UCSD-AML1 (cell line): ENCODE results near the gene SPATA17.
"Not testable (repeated sequence)": the region's sequence is repeated elsewhere in the genome, so short reads cannot be mapped to it uniquely, and the experiment has no call there.

Source experiments
- DNase-seq: peaks from one replicate; lab custom pipeline; 2025; ENCODE audit not compliant: unreplicated experiment; lab: John Stamatoyannopoulos, UW

SPATA17 gene

DNA sequence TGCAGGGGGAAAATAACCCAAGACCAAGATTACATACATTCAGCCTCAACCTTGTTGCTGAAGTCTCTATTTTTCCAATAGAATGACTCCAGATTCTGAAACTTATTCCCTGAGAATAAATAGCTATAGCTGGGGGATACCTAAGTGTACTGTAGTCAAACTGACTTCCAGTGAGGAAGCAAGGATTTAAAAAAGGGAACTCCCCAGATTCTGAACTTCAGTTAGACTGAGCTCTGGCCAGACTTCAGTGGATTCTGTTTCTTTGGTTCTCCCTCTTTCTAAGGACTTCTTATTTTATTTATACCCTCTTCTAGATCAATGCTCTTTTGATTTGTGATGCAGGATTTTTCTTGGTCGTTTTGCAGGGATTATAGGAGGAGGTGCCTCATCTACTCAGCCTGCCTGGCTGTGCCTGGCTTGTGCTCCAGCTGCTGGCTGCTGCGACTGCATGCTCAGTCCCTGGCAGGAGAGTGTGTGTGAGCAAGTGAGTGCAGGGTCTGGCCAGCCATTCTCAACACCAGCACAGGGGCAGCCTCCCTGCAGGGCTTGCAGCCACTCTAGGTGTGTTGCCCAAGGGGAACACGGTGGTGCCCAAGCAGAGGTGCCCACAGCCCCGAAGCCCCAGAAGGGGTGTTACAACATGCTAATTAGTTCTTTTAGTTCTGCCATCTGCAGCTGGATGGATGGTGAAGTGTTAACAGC lies 43.0 kb downstream of the SPATA17 start:
- no peak for DNase-seq

DNA sequence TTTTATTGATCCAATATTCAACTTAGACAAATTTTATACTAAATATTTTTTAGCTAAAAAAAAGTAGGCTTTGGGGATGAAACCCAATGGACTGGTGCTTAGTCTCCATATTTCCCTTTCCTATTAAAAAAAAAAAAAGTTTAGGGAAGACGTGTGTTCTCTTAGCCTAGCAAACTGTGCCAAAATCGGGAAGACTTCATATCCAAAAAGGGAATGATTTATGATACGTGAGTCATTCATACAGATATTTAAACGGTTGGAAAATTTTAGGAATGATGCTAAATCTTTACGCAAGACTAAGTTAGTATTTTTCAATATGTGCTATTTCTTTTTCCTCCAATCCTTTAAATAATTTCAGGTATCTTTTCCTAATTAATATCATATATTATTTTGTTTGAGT lies 50.7 kb downstream of the SPATA17 start:
- no peak for DNase-seq

DNA sequence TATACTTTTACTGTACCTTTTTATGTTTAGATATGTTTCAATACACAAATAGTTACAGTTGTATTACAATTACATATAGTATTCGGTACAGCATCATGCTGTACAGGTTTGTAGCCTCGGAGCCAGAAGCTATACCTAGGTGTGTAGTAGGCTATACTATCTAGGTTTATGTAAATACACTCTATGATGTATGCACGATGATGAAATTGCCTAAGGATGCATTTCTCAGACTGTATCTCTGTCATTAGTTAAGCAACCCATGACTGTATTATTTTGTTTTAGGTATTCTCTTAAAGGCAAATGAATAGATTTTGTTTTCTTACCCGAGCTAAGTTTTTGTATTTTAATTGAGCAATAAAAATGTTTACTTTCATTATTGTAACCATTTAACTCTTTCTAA lies 56.4 kb downstream of the SPATA17 start:
- DNase-seq, result no peak

DNA sequence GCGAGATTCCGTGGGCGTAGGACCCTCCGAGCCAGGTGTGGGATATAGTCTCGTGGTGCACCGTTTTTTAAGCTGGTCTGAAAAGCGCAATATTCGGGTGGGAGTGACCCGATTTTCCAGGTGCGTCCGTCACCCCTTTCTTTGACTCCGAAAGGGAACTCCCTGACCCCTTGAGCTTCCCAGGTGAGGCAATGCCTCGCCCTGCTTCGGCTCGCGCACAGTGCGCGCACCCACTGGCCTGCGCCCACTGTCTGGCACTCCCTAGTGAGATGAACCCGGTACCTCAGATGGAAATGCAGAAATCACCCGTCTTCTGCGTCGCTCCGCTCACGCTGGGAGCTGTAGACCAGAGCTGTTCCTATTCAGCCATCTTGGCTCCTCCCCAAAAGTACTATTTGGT lies 65.0 kb downstream of the SPATA17 start:
- not testable (repeated sequence) for DNase-seq

DNA sequence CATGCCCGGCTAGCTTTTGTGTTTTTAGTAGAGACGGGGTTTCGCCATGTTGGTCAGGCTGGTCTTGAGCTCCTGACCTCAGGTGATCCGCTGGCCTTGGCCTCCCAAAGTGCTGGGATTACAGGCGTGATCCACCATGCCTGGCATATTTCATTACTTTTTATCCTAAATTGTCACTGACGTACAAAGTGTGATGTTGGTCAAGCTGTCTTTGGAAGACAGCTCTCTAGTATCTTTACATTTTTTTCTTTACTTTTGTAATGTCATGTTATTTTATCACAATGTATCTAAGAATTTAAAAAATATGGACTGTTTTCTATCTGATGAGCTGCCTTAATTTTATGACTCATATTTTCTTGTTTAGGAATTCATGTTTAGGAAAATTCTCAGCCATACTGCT lies 72.2 kb downstream of the SPATA17 start:
- no peak for DNase-seq

DNA sequence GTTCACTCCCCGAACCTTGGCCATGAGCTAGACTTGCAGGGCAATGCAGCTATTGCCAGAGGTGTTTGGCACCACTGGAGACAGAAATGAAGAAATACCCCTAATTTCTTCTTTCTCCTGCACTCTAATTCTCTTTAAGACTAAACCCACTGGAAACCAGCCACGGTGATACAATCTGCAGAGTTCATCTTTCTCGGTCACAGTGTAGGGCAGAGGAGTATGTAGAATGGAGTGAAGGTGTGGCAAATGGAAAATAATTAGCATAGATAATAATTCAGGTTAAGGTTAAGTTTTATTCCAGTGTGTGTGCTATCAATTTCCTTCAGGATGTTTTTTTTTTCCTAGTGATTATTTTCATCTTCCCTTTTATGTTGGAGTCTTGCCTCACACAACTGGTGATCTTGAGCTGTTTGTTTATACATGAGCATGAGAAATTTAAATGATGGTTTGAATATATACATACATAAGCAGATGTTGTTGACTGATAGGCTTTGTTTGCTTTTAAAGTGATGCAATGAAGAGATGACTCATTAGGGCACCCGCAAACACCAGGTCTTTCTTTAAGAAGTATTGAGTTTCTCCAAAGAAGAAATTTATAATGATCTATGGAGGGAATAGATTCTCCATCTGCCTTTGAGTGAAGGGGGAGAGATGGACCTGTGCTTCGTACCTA lies 81.9 kb downstream of the SPATA17 start:
- no peak for DNase-seq

DNA sequence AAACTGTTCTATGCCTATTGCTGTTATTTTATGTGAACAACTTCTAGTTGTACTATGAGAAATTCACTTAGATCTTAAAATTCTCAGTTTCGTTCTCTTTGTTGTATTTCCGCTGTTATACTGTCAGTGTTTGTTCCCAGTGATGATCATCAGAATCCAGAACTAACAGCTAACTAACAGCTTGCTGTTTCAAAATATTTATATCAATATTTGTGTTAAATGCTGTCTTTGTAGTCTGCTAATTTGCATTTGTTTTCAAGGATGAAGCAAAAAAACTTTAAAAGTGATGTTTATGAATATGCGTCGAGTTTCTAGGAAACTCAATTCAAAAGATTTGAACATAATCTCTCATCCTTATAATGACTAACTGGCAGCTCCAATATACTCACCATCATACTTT lies 84.5 kb downstream of the SPATA17 start:
- no peak for DNase-seq

DNA sequence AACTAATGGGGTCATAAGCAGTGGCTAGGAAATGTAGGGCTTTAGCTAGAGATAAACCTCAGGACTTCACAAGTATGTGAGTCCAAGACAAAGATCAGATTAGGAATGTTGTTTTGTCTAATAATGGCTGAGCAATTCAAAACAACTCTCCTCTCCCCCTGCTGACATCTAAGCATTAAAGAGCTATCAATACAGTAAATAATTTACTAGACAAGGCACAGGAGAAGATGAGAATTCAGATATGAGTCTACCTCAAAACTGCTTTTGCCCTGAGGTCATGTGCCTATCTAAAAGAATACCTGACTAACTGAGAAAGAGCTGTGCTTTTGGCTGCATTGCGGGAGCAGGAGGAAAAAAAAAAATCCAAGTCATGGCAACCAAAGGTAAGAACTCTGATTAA lies 86.8 kb downstream of the SPATA17 start:
- DNase-seq, result no peak

DNA sequence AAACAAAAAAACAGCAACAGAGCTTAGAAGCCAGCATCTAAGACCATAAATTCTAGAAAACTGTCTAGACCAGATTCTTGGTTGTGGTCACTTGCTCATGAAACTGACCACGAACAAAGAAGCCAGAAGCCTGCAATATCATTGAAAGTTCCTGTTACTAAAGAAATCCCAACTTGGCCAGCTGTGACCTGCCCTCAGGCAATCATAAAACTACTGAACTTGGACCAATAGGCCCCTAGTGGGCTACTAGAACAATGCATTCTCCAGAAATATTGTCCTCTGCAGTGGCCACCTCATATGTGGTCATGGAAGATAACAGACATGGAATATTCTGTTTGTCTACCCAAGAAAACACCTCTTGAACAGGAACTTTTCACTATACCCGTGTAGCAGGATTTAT lies 87.7 kb downstream of the SPATA17 start:
- DNase-seq, result no peak

DNA sequence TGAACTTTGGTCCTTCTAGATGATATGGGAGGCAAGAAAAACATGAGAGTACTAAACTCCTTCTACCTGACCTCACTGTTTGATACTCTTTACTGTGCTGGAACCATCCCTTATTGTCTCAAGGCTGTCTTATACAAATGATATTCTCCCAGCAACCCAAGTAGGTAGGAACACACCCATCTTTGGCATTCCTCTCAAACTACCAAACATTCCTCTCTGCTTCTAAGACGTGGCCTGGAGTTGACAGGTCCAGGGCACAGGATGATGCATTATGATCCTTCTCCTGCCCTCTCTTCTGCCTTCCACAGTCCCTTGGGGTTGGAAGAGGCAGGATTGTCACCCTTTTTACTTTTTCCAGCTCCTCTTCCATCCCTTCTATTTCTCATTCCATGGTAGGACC lies 90.5 kb downstream of the SPATA17 start:
- DNase-seq, result no peak

DNA sequence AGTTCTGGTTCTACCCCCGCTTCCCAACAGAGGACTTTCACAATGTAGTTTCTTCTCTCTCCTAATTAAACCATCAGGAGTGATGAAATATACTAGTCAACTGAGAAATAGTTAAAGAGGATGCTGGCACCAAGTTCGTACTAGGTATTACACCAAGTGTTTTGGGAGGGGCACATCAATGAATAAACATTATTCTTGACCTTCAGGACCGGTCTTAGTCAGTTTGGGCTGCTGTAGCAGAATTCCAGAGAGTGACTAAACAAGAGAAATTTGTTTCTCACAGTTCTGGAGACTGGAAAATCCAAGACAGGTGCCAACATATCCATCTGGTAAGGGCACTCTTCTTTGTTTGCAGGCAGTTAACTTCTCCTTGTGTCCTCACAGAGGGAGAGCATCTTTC lies 103.8 kb downstream of the SPATA17 start:
- no peak for DNase-seq

DNA sequence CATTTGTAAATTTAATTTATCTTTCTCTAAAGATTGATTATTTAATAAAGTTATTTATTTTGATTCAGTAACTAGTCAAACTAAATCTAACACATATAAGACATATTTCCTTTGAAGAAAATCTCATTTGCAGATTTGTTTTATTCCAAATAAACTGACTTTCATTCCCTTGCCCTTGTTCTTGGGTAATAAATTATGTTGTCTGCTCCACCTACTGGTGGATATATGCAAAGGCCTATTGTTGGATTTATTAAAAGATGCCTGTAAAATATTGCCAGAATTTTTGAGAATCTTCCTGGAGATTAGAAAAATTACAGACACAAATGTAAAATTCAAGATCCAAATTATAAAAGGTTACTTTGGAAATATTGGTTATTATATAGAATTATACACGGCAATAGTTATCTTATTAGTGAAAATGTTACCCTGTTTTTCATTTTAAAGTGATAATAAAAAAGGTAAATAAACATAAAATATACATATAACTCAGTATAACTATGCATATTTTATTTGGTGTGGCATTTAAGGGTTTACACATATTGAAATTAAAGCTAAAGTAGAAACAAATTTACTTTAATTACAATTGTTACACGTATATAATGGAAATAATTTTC lies 116.1 kb downstream of the SPATA17 start:
- no peak for DNase-seq

DNA sequence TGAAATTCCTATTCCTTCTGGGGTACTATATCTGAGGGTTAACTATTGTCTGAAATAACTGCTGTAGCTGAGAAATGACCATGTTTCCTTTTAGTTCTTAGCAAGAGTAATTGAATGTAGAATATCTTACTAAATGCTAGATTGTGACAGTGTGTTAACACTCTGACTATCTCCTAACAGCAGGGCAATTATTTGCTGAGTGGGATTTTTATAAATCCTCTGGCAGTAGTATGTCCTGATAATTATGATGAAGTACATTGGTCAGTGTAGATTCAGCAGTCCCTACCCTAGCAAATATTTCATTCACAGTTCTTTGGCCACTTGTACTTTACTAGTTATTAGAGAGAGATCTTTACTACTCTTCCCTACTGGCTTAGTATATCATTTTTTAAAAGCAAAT lies 138.6 kb downstream of the SPATA17 start:
- DNase-seq, result no peak

DNA sequence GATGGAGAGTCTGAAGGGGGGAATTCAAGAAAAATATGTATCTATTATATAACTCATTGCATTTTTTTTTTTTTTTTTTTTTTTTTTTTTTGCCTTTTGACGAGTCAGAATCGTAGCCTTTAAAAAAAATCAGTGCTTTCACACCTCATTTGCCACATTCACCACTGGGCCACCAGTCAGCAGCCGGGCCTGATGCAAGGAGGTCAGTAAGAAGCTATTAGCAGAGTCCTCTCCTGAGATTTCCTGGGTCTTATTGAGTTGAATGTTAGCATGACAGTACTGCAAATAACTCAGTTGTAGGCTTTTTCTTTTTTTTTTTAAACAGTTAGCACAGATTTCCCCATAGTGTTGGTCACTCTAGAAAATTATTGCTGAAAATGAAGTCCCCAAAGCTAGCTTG lies 139.8 kb downstream of the SPATA17 start:
- no peak for DNase-seq

DNA sequence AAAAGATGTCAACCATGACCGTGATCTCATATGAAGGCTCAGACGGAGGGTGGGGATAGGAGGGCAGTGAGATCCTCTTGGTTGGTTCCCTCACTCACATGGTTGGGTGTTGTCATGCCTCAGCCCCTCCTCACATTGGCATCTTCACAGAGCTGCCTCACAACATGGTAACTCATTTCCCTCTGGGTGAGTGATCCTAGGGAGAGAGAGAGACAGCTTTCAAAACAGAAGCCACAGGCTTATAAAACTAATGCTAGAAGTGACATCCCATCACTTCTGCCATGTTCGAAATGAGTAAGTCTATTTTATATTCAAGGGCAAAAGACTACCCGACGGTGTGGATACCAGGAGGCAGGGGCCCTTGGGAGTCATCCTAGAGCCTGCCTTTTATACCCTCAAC lies 145.5 kb downstream of the SPATA17 start:
- no peak for DNase-seq

DNA sequence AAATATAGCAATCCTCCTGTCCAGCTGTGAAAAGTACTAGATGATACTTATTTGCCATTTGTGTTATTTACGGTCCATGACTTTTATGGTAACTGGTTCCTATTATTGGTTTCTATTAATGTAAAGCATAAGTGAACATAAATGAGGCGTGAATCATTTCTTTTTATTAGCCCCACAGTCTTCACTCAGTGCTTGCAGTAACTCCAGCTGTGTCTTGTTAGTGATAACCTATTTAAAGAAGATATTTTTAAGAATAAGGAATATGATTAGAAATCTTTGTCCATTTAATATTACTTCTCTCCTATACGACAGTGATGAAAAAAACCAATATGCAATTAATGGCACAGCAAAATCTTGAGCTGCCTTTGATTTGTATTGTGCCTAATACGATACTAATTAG lies 149.9 kb downstream of the SPATA17 start:
- no peak for DNase-seq

DNA sequence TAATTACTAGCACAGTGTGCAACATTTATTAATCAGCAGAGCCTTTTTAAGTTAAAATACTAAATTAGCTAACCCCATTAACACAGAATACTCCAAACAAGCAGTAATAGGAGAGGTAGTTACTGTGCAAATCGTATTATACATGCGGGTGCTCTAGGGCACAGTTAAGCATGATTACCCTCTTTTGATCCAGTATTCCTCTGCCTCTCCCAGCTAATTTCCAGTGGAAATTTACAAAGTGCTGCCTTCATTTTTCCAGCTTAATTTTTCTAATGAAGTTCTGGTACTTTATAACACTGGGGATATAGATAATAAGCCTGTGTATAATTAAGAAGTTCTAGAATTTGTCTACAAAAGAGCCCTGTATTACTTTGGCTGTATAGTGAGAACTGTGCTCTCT lies 159.9 kb downstream of the SPATA17 start:
- no peak for DNase-seq

DNA sequence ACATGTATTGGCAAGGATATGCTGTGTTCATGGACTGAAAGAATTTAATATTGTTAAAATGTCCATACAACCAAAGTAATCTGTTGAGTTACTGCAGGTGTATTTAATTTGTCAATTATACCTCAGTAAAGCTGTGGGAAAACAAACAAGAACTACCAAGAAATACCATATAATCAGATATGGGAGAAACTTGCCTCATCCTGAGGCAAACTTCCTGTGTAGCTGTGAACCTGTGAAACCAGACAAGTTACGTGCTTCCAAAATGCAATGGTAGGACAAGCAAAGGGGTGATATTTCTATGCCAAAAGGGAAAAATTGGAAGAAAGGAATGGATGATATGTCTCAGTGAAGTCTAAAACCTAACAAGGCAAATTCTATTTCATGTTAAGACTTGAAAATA lies 174.6 kb downstream of the SPATA17 start:
- DNase-seq, result no peak

DNA sequence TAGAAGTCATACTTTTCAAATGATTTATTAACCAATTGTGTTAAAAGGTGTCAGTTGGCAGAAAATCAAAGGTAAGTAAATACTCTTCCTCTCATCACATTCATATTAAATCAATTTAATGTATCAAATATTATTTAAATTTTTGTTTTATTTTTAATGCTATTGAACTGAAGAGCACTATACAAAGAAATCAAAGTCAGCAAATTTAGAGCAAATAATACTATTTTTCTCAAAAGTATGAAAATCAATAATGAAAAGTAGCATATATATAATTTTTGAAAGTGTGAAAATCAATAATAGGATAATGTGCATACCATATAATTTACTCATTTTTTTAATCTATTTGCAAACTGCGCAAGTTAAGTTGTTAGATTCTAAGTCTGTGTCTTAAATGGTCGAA lies 181.0 kb downstream of the SPATA17 start:
- DNase-seq, result no peak

DNA sequence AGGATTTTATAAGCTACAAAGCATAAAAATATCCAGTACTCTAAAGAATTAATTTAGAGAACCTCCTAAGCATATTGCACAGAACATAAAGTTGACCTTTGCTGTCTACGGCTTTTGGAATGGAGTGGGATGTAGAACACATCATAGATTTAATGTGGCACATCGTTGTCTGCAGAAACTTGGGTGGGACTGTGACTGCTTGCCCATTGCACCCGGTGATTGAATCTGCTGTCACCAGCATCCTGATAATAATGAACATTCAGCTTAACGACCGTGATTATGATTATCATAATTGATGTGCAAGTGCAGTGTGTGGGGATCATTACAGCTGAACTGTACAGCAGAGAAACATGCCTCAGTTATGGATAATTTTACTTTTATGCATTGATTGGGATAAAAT lies 181.9 kb downstream of the SPATA17 start:
- DNase-seq, result no peak

DNA sequence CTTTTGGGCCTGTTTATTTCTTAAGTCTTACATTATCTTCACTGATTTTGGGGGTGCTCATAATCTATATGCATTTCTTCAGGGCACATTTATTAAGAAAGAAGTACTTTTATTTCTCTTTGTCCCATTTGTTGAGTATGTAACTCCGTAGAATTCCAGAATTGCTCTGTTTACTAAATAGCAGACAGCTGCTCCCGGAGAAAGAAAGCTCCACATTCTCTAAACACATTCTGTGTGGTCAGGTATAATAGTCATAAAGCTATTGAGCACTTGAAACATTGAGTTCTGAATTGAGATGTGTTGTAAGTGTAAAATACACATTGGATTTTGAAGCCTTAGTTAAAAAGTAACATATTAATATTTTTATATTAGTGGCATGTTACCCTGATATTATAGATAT lies 206.5 kb downstream of the SPATA17 start:
- DNase-seq, result no peak

DNA sequence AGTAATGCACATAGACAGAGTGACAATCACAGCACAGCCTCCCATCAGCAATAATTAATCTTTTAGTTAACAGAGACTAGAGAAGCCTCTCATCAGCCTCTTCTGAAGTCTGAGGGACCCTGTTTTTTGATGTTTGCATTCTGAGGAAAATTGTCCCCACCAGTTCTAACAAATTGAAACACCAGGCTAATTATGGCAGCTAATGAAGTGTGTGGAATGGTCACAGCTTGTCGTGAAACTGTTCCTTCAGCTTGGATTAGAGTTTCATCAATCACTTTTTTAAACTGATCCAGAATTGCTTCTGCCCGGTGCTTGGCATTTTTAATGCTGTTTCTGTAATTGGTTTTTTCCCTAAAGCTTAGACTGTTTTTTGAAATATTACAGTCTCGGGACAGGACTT lies 208.0 kb downstream of the SPATA17 start:
- no peak for DNase-seq

DNA sequence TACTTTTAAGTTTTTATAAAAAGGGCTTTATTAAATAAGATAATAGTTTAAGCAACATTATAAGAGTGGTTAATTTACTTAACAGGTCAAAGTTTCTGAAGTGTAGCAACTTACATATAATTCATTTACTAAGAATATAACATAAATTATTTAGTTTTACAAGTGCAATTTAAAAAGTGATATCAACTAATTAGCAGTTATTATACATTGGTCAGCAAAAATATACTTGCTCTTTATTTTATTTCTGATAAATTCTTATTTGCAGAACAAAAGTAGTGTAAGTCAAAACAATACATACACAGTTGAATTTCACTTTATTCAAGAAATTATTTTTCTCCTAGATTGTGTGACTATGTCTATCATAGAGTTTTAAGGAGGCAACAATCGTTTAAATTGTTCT lies 215.6 kb downstream of the SPATA17 start:
- no peak for DNase-seq
